Endothelial cell (in vitro differentiated cells): ENCODE data around the gene CPLANE1. TPM values are rescaled to one million over a fixed set of nuclear protein-coding genes. Genes with fewer than 3 reads are reported as not detected.

Experiments
- DNase-seq: peaks from one replicate; pipeline ENCODE4 v3.0.0; 2021; ENCODE audit warnings: low spot score
- H3K27ac Mint-ChIP-seq: one replicate; pipeline ENCODE4 v1.8.0; 2021; ENCODE audit warnings: mixed read lengths, inconsistent platforms; ENCODE audit not compliant: unreplicated experiment
- H3K27me3 Mint-ChIP-seq: one replicate; pipeline ENCODE4 v1.8.0; 2021; ENCODE audit warnings: mild to moderate bottlenecking, moderate library complexity, mixed read lengths, inconsistent platforms; ENCODE audit not compliant: unreplicated experiment
- H3K36me3 Mint-ChIP-seq: one replicate; pipeline ENCODE4 v1.8.0; 2021; ENCODE audit warnings: mild to moderate bottlenecking, low read depth, mixed read lengths, inconsistent platforms; ENCODE audit not compliant: unreplicated experiment
- H3K4me1 Mint-ChIP-seq: one replicate; pipeline ENCODE4 v1.8.0; 2021; ENCODE audit warnings: mild to moderate bottlenecking, mixed read lengths, inconsistent platforms; ENCODE audit not compliant: unreplicated experiment
- H3K4me3 Mint-ChIP-seq: one replicate; pipeline ENCODE4 v1.8.0; 2021; ENCODE audit warnings: mild to moderate bottlenecking, mixed read lengths, inconsistent platforms; ENCODE audit not compliant: unreplicated experiment
- H3K9me3 Mint-ChIP-seq: one replicate; pipeline ENCODE4 v1.8.0; 2021; ENCODE audit warnings: mixed read lengths, inconsistent platforms; ENCODE audit not compliant: unreplicated experiment
- total RNA-seq: library from RNA; stranded (reverse); fragmentation: NEBNext Ultra II Directional; extraction: Animal tissue kit (Norgen Biotek cat#: 25700); gene quantifications from one replicate; pipeline ENCODE4 v1.2.1, GENCODE V29; 2021; ENCODE audit not compliant: unreplicated experiment
- TF ChIP-seq, protein P1 (sequence below): fragments of 200-600 bp; sonication (generic); IDR thresholded peaks from one replicate; pipeline ENCODE4 v1.5.0; 2021; ENCODE audit warnings: antibody characterized with exemption; ENCODE audit not compliant: unreplicated experiment

Gene CPLANE1
- total RNA-seq, 1 donor from 2014 or later: 25.8 TPM

DNA sequence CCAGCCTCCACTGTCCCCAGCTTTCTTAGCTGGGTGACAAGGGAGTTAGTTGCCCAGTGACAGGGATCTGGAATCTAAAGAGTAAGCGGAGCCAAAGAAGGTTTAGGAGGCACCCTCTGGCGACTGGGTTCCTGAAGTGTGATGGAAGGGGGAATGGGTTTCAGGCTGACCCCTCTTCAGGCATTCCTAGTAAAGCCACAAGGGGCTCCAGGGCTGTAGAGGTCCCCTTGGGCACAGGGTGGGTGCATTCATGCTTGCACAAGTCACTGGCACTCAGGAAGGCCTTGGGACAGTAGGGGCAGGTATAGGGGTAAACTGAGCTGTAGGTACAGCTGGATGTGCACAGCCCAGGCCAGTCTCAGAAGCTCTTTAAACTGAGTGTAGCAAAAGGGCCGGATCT, 74.2 kb downstream of the CPLANE1 start:
- H3K27me3 Mint-ChIP-seq: no peaks in the 10 kb centered on the region
- H3K4me1 Mint-ChIP-seq: no peaks in the 10 kb centered on the region
- no peak for DNase-seq
- H3K4me3 Mint-ChIP-seq: no peak overlapping the region
- no peak overlapping the region for H3K27ac Mint-ChIP-seq
- TF ChIP-seq, protein P1, sequence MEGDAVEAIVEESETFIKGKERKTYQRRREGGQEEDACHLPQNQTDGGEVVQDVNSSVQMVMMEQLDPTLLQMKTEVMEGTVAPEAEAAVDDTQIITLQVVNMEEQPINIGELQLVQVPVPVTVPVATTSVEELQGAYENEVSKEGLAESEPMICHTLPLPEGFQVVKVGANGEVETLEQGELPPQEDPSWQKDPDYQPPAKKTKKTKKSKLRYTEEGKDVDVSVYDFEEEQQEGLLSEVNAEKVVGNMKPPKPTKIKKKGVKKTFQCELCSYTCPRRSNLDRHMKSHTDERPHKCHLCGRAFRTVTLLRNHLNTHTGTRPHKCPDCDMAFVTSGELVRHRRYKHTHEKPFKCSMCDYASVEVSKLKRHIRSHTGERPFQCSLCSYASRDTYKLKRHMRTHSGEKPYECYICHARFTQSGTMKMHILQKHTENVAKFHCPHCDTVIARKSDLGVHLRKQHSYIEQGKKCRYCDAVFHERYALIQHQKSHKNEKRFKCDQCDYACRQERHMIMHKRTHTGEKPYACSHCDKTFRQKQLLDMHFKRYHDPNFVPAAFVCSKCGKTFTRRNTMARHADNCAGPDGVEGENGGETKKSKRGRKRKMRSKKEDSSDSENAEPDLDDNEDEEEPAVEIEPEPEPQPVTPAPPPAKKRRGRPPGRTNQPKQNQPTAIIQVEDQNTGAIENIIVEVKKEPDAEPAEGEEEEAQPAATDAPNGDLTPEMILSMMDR: no peak
- H3K36me3 Mint-ChIP-seq: peaks cover 22% of the 10 kb centered on the region
- H3K9me3 Mint-ChIP-seq: no peaks in the 10 kb centered on the region

DNA sequence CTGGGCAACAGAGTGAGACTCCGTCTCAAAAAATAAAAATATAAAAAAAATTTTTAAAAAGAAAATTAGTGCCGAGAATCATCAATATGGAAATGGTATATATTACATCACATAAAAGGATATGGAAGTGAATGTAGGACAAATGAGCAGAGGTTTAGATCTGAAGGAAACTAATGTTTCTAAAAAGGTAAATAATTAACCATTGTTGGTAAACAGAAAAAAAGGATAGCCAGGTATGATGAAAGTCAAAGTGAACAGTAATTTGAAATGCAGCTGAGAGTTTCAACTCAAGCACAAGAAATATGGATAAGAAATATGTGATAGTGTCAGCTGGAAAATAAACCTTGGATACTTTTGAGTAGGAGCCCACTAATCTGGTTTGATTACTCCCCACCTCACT, 76.2 kb downstream of the CPLANE1 start:
- peaks cover 30% of the 10 kb centered on the region for H3K36me3 Mint-ChIP-seq
- H3K27me3 Mint-ChIP-seq: no peaks in the 10 kb centered on the region
- H3K9me3 Mint-ChIP-seq: no peaks in the 10 kb centered on the region
- DNase-seq: no peak
- no peaks in the 10 kb centered on the region for H3K4me1 Mint-ChIP-seq
- H3K27ac Mint-ChIP-seq: no peak overlapping the region
- no peak overlapping the region for H3K4me3 Mint-ChIP-seq
- TF ChIP-seq, protein P1: no peak

DNA sequence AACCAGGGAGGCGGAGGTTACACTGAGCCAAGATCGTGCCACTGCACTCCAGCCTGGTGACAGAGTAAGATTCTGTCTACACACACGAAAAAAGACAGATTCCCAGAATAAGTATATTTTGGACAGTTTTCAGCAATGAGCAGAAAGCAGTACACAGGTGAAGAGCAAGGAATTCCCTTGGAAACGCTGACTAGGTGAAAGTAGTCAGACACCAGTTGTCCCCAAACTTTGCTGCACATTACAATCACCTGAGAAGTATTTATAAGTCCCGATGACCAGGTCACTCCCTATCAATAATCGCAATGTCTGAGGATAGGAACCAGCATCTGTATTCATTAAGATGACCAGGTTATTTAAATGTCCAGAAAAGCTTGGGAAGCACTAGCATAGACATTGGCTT, 78.3 kb downstream of the CPLANE1 start:
- Mint-ChIP-seq H3K4me1 (no peaks in the 10 kb centered on the region), H3K27me3 (no peaks in the 10 kb centered on the region), H3K27ac (no peak overlapping the region), H3K36me3 (peaks cover 26% of the 10 kb centered on the region), H3K4me3 (no peak overlapping the region), H3K9me3 (no peaks in the 10 kb centered on the region)
- TF ChIP-seq, protein P1: no peak
- DNase-seq: no peak

DNA sequence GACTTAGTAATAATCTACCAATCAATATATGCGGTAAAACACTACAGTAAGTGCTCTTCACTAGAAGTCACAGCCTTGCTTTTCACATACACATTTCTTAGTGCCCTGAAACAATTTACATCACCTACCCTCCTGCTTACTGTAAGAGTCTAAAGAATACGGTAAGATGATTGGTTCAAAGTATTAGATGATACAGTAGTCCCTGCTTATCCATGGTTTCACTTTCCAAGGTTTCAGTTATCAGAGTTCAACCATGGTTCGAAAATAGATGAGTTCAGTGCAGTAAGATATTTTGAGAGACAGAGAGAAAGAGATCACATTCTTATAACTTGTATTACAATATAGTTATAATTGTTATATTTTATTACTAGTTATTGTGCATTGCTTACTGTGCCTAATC, 83.0 kb downstream of the CPLANE1 start:
- H3K4me1 Mint-ChIP-seq: no peaks in the 10 kb centered on the region
- no peak for DNase-seq
- H3K27ac Mint-ChIP-seq: no peak overlapping the region
- no peaks in the 10 kb centered on the region for H3K9me3 Mint-ChIP-seq
- H3K4me3 Mint-ChIP-seq: no peak overlapping the region
- TF ChIP-seq, protein P1: no peak
- no peaks in the 10 kb centered on the region for H3K27me3 Mint-ChIP-seq
- H3K36me3 Mint-ChIP-seq: peaks cover 23% of the 10 kb centered on the region

DNA sequence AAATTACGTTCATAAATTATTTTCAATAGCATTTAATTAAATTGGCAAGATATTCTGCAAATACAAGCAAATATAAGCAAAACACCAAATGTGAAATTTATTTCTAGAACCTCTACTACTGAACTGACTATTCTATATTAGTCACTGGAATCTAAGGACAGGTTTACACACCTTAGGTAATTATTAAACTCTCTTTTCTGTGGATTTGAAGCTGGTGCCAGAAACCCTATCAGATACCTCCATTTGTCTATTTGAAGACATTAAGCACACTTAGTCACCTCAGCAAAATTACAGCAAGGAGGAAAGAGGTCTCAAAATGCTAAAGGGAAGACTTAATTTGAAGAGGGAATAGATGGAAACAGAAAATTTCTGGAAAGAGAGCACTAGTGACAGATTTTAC, 83.4 kb downstream of the CPLANE1 start:
- DNase-seq: no peak
- Mint-ChIP-seq H3K27me3 (no peaks in the 10 kb centered on the region), H3K4me1 (no peaks in the 10 kb centered on the region), H3K27ac (no peak overlapping the region), H3K9me3 (no peaks in the 10 kb centered on the region), H3K4me3 (no peak overlapping the region), H3K36me3 (peaks cover 23% of the 10 kb centered on the region)
- TF ChIP-seq, protein P1: no peak
